ENCODE results near the gene CD8B.

CD8B gene

DNA sequence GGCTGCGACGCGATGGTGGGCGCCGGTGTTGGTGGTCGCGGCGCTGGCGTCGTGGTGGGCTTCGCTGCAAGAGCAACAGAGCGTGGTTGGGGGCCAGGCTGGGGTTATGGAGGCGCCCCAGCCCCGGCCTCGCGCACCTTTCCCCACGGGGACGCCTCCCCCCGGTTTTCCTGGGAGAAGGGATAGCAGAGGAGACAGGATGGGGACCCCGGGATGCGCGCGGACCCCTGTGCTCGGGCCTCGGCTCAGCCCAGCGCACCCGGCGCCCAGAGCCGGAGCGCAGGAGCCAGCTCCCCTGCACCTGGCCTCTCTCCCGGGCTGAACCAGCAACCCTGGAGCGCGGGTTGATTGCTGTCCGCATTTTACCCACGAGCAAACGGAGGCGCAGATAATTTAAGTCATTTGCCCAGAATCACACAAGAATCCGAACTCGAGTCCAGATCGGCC is 72.0 kb downstream of the CD8B start:
- Mint-ChIP-seq H3K4me1 (peaks cover 19% of the 10 kb centered on the region), H3K27me3 (ENCODE audit: low read depth) (peaks cover 98% of the 10 kb centered on the region), H3K4me3 (peak overlapping the region; percentile 52 to 66 (median 59)), H3K36me3 (ENCODE audit: low read depth) (no peaks in the 10 kb centered on the region), H3K9me3 (peaks cover 8% of the 10 kb centered on the region), H3K27ac (no peak overlapping the region)
- no peak for TF ChIP-seq CTCF (IDR thresholded peaks at IDR 0.05; ENCODE audit: unreplicated experiment in 3 of 3)

DNA sequence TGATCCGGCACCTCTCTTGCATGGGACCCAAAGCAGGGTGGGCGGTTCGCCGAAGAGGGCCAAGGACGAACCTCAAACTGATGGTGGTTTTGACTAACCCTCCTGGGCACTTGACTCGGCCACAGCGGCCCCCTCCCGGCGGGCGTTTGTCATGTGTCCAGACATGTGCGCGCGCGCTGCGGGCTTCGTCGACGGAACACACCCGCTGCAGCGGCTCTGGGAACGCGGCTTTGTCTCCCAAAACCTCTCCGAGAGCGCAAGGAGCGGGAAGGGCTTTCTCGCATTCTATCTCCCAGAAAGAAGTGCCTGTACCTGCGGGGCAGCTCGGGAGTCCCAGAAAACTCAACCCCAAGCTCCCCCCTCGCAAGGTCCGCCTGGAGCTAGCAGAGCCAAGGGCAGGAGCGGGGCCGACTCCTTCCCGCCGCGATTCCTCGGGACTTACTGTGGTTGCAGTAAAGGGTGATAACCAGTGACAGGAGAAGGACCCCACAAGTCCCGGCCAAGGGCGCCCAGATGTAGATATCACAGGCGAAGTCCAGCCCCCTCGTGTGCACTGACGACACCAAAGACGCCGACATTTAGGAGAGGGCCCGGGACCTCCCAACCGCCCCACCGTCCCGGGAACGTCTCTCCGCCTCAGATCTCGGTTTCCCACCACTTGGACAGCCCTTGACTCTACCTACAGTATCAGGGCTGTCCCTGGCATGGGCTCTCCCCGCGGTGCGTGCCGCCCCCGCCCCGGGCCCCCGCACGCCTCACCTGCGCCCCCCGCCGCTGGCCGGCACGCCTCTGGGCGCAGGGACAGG is 72.6 kb downstream of the CD8B start:
- H3K27me3 Mint-ChIP-seq (ENCODE audit: low read depth), result peaks cover 93% of the 10 kb centered on the region
- no peaks in the 10 kb centered on the region for H3K36me3 Mint-ChIP-seq (ENCODE audit: low read depth)
- TF ChIP-seq CTCF (IDR thresholded peaks at IDR 0.05; ENCODE audit: unreplicated experiment in 3 of 3), result no peak
- H3K9me3 Mint-ChIP-seq, result peaks cover 8% of the 10 kb centered on the region
- H3K27ac Mint-ChIP-seq, result no peak overlapping the region
- H3K4me1 Mint-ChIP-seq, result peaks cover 19% of the 10 kb centered on the region
- peak overlapping the region; percentile 40 to 61 (median 48) for H3K4me3 Mint-ChIP-seq

DNA sequence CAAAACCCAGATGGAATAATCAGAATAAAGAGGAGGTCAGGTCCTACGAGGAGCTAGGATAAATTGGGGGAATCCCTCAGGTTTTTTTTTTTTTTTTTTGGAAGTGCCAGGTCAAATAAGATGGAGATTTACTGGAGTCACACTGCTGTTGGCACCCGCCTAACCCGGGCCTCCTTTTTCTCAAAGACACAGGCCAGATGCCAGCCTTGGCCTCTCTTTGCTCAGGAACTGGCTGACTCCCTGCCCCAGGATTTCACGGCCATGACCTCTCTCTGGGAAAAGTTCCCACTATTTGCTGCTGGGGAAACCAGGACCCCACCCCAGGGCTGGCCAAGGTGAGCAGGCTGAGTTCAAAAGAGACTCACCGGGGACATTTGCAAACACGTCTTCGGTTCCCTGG is 73.5 kb downstream of the CD8B start:
- Mint-ChIP-seq H3K27ac (no peak overlapping the region), H3K36me3 (ENCODE audit: low read depth) (no peaks in the 10 kb centered on the region)

GRCh38 chr2:86787736-86788135 is 74.0 kb downstream of the CD8B start:
- Mint-ChIP-seq H3K27ac (no peak overlapping the region), H3K4me3 (peak overlapping the region; percentile 11 to 33 (median 29)), H3K27me3 (ENCODE audit: low read depth) (peaks cover 80% of the 10 kb centered on the region), H3K9me3 (peaks cover 3% of the 10 kb centered on the region), H3K36me3 (ENCODE audit: low read depth) (no peaks in the 10 kb centered on the region), H3K4me1 (peaks cover 19% of the 10 kb centered on the region)
- no peak for TF ChIP-seq CTCF (IDR thresholded peaks at IDR 0.05; ENCODE audit: unreplicated experiment in 3 of 3)

More for the DNA sequence above, 73.5 kb downstream of the CD8B start:
- Mint-ChIP-seq H3K4me3 (peak overlapping the region in 1 of 3 experiments; percentile 29), H3K27me3 (ENCODE audit: low read depth) (peaks cover 84% of the 10 kb centered on the region), H3K4me1 (peaks cover 19% of the 10 kb centered on the region), H3K9me3 (peaks cover 7% of the 10 kb centered on the region)
- no peak for TF ChIP-seq CTCF (IDR thresholded peaks at IDR 0.05; ENCODE audit: unreplicated experiment in 3 of 3)

DNA sequence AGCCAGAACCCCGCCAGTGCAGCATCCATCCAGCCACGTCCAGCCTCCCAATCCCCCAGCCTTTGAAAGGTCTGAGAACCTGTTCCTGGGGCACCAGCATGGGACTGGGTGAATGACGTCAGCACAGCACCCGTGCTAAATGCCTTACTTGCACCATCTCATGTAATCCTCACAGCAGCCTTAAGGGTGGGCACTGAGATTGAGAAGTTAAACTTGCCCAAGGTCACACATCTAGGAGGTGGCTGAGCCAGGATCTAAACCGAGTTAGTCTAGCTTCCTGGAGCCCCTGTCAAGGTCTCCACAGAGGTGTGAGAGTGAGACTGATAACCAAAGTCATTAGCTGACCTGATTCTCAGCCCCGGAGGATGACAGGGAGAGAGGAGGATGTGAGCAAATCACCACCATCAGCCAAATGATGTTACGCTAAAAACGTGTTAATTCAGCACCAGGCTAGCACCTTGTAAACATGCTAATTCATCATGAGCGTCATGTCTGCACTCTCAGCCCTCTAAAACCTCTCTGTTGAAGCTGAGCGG is 75.6 kb downstream of the CD8B start:
- no peaks in the 10 kb centered on the region for H3K36me3 Mint-ChIP-seq (ENCODE audit: low read depth)
- no peaks in the 10 kb centered on the region for H3K9me3 Mint-ChIP-seq
- no peak for TF ChIP-seq CTCF (IDR thresholded peaks at IDR 0.05; ENCODE audit: unreplicated experiment in 3 of 3)
- peaks cover 10% of the 10 kb centered on the region for H3K4me1 Mint-ChIP-seq
- peaks cover 63% of the 10 kb centered on the region for H3K27me3 Mint-ChIP-seq (ENCODE audit: low read depth)
- no peak overlapping the region for H3K27ac Mint-ChIP-seq
- no peak overlapping the region for H3K4me3 Mint-ChIP-seq

Data from nephron (organoid).